Retinal pigment epithelial cell (primary cell): ENCODE data around the gene TP53RK.
A peak's percentile ranks its signal among the peaks of the same experiment; 100 is the strongest.
"Not testable (repeated sequence)": the region's sequence is repeated elsewhere in the genome, so short reads cannot be mapped to it uniquely, and the experiment has no call there.

ENCODE experiments used
- DNase-seq: peaks from one replicate; pipeline ENCODE4 v3.0.0-alpha.2; 2010; ENCODE audit warnings: low read depth
- H3K4me3 ChIP-seq: 2 replicates; pipeline ENCODE4 v1.5.1; 2011; ENCODE audit warnings: mild to moderate bottlenecking, low read length, control low read depth, moderate library complexity
- CTCF ChIP-seq: conservative IDR thresholded peaks from 2 replicates; pipeline ENCODE4 v1.5.1; 2011; ENCODE audit warnings: low read depth, low read length, control low read depth, inconsistent platforms

TP53RK gene

GRCh38 chr20:46683011-46683667 lies 6.1 kb downstream of the TP53RK start:
- no peak for TF ChIP-seq CTCF
- DNase-seq: no peak
- H3K4me3 ChIP-seq: peak overlapping the region; percentile 51

- TF ChIP-seq CTCF: no peak
- H3K4me3 ChIP-seq: no peak overlapping the region
- DNase-seq: no peak
Observed at GRCh38 chr20:46682063-46682821, 7.0 kb downstream of the TP53RK start.

- no peak overlapping the region for H3K4me3 ChIP-seq
- no peak for DNase-seq
- peak; percentile 84 for TF ChIP-seq CTCF
Observed at GRCh38 chr20:46681032-46681854, 8.0 kb downstream of the TP53RK start.

GRCh38 chr20:46680684-46681031 lies 8.6 kb downstream of the TP53RK start:
- H3K4me3 ChIP-seq: no peak overlapping the region
- no peak for DNase-seq
- TF ChIP-seq CTCF: no peak

GRCh38 chr20:46678516-46678915 lies 10.7 kb downstream of the TP53RK start:
- H3K4me3 ChIP-seq: no peak overlapping the region
- no peak for DNase-seq
- TF ChIP-seq CTCF: no peak

- DNase-seq: no peak
- TF ChIP-seq CTCF: no peak
- no peak overlapping the region for H3K4me3 ChIP-seq
Observed at GRCh38 chr20:46677608-46678007, 11.6 kb downstream of the TP53RK start.

GRCh38 chr20:46676649-46677316 lies 12.5 kb downstream of the TP53RK start:
- DNase-seq, H3K4me3 ChIP-seq: not testable (repeated sequence)
